Measurements from ENCODE around the gene FLACC1. TPM values are rescaled to one million over a fixed set of nuclear protein-coding genes. Genes with fewer than 3 reads are reported as not detected.

FLACC1 gene
- total RNA-seq, 4 donors from 2014 or later = 0.42 to 0.69 (median 0.59) TPM; not detected in 1

GRCh38 chr2:201266629-201267028 is 90.5 kb downstream of the FLACC1 start:
- TF ChIP-seq POLR2A (IDR thresholded peaks at IDR 0.05) = no peak
- TF ChIP-seq CTCF (IDR thresholded peaks at IDR 0.05) = no peak
- 90 to 95% methylated on average over 2 of the region's 2 CpGs for WGBS, 2 donors
- DNase-seq (ENCODE audit: low spot score in 2 of 2) = no peak
- intact Hi-C loops (cut with DNase I; ENCODE audit: low total_unique reads) = no loop called here
- H3K4me3 ChIP-seq (ENCODE audit: low read depth, poor library complexity, severe bottlenecking) = no peak overlapping the region

GRCh38 chr2:201264472-201265173 is 92.5 kb downstream of the FLACC1 start:
- DNase-seq (ENCODE audit: low spot score in 2 of 2) = no peak
- TF ChIP-seq POLR2A (IDR thresholded peaks at IDR 0.05) (no peak), CTCF (IDR thresholded peaks at IDR 0.05) (no peak)
- 63 to 77% methylated on average over 7 of the region's 7 CpGs for WGBS, 2 donors
- no peak overlapping the region for H3K4me3 ChIP-seq (ENCODE audit: low read depth, poor library complexity, severe bottlenecking)
- intact Hi-C loops (cut with DNase I; ENCODE audit: low total_unique reads) = no loop called here

- WGBS, 2 donors = 69 to 85% methylated on average over 2 of the region's 2 CpGs
- intact Hi-C loops (cut with DNase I; ENCODE audit: low total_unique reads) = no loop called here
Measured at GRCh38 chr2:201263779-201264178, 93.4 kb downstream of the FLACC1 start.

GRCh38 chr2:201262718-201263117 is 94.4 kb downstream of the FLACC1 start:
- TF ChIP-seq CTCF (IDR thresholded peaks at IDR 0.05) = no peak
- TF ChIP-seq POLR2A (IDR thresholded peaks at IDR 0.05) = no peak
- H3K4me3 ChIP-seq (ENCODE audit: low read depth, poor library complexity, severe bottlenecking) = no peak overlapping the region
- peak in 1 of 2 donors; percentile 2 for DNase-seq (ENCODE audit: low spot score in 2 of 2)
- intact Hi-C loops (cut with DNase I; ENCODE audit: low total_unique reads) = no loop called here
- 66 to 75% methylated on average over 6 of the region's 6 CpGs for WGBS, 2 donors

More at GRCh38 chr2:201263779-201264178, 93.4 kb downstream of the FLACC1 start:
- DNase-seq (ENCODE audit: low spot score in 2 of 2) = peak in 1 of 2 donors; percentile 3
- TF ChIP-seq CTCF (IDR thresholded peaks at IDR 0.05) (no peak), POLR2A (IDR thresholded peaks at IDR 0.05) (no peak)
- H3K4me3 ChIP-seq (ENCODE audit: low read depth, poor library complexity, severe bottlenecking) = no peak overlapping the region

- H3K4me3 ChIP-seq (ENCODE audit: low read depth, poor library complexity, severe bottlenecking) = no peak overlapping the region
- TF ChIP-seq POLR2A (IDR thresholded peaks at IDR 0.05) (no peak), CTCF (IDR thresholded peaks at IDR 0.05) (no peak)
- intact Hi-C loops (cut with DNase I; ENCODE audit: low total_unique reads) = no loop called here
- WGBS, 2 donors = 47 to 63% methylated on average over 2 of the region's 2 CpGs
- no peak for DNase-seq (ENCODE audit: low spot score in 2 of 2)
Measured at GRCh38 chr2:201261906-201262305, 95.2 kb downstream of the FLACC1 start.

GRCh38 chr2:201261471-201261870 is 95.7 kb downstream of the FLACC1 start:
- no peak for DNase-seq (ENCODE audit: low spot score in 2 of 2)
- no peak overlapping the region for H3K4me3 ChIP-seq (ENCODE audit: low read depth, poor library complexity, severe bottlenecking)
- TF ChIP-seq POLR2A (IDR thresholded peaks at IDR 0.05) (no peak), CTCF (IDR thresholded peaks at IDR 0.05) (no peak)
- WGBS, 2 donors = 54 to 77% methylated on average over 9 of the region's 9 CpGs
- intact Hi-C loops (cut with DNase I; ENCODE audit: low total_unique reads) = no loop called here

Data from lower leg skin (tissue), 4 donors.